Posterior cingulate gyrus (tissue), 11 donors: Measurements from ENCODE around the gene ADSL.

ENCODE experiments used
- DNase-seq, 10 donors: peaks; one replicate each; pipeline versions ENCODE4 v3.0.0 to v3.0.0-alpha.2; 2020 to 2021; ENCODE audit warnings: mixed read lengths in 3 of 10
- intact Hi-C: fragments of 100-400 bp; cut with DNase I; formaldehyde crosslinking; loops from one replicate; pipeline ENCODE4 v1.15.1; 2023

ADSL gene

DNA sequence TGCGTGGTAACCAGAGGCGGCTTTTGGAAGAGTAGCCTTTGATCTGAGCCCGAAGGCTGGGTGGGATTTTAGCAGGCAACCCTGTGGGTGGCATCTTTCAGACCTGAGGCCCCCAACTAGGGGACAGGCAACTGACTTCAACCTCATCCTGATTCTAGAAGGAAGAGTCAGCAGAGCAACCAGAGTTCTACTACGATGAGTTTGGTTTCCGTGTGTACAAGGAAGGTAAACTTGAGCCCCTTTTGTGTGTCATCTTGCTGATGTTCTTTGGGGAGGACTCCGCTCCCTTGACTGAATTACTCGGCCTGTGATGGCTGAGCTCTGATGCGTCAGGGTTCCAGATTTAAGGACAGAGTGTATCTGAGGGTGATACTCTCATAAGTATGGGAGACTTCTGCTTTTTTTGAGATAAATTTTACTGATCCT, 55.7 kb downstream of the ADSL start:
- intact Hi-C loops = no loop called here
- peak in 1 of 10 donors; percentile 40 for DNase-seq

DNA sequence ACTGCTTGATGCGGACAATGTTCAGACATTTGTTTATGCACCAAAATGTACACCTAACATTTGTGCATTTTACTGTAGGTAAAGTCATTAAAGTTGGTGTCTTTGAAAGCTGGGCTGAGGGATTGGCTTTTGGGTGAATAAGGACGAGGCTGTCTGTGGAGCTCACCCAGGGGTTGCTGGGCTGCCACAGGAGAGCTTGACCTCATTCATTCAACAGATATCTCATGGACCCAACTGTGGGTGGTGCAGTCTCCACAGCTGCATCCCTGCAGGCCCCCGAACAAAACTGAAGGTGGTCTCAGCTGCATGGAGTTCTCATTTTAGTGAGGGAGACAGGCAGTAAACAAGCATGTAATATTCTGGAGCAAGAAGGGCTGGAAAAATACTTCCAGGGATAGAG, 56.8 kb downstream of the ADSL start:
- DNase-seq = peak in 1 of 10 donors; percentile 33
- intact Hi-C loops = no loop called here

DNA sequence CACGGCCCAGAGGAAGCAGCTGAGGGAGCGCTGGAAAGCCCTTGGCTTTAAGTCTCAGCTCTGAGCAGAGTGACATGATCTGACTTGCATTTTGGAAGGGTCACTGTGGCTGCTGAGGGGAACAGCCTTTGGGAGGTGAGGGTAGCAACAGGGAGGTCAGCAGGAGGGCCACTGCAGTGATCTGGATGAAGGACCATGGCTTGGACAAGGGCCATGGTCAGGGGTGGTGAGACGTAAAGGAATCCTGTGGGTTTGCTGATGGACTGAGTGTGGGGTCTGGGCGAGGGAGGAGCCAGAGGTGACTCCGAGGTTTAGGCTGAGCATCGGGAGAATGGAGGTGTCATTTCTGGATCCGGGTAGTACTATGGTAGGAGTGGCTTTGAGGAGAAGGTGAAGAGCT, 57.4 kb downstream of the ADSL start:
- intact Hi-C loops = no loop called here
- DNase-seq = peak in 2 of 10 donors; percentile 10 to 25

DNA sequence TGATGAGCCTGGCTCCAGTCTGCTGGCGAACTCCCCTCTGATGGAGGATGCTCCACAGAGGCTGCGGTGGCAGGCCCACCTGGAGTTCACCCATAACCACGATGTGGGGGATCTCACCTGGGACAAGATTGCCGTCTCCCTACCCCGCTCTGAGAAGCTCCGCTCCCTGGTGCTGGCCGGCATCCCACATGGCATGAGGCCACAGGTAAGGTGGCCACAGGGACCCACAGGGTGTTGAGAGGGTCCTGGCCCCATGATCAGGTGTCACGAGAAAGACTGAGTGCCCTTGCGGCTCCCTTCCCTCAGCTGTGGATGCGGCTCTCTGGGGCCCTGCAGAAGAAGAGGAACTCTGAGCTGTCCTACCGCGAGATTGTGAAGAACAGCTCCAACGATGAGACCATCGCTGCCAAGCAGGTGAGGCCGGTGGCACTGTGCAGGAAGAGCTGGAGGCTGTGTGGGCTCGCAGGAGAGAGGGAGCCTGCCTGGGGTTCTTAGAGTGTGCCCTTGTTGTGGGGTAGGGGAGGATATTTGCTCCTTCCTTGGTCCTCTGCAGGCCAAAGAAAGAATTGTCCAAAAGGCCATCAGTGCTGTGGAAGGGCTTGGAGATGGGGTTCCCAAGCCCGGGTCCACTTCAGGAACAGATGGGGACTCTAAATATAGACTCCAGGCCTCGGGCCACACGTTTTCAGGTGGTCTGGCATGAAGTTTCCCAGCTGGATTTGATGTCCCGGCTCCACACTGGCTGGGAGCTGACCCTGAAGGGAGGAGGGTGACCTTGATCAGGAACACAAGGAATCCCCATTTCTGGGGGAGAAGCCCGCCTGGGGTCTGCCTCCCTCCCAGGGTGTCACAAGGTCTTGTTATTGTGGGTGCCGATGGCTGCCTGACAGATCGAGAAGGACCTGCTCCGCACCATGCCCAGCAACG, 58.2 kb downstream of the ADSL start:
- DNase-seq = peak in 2 of 10 donors; percentile 19 to 61
- intact Hi-C loops = no loop called here

DNA sequence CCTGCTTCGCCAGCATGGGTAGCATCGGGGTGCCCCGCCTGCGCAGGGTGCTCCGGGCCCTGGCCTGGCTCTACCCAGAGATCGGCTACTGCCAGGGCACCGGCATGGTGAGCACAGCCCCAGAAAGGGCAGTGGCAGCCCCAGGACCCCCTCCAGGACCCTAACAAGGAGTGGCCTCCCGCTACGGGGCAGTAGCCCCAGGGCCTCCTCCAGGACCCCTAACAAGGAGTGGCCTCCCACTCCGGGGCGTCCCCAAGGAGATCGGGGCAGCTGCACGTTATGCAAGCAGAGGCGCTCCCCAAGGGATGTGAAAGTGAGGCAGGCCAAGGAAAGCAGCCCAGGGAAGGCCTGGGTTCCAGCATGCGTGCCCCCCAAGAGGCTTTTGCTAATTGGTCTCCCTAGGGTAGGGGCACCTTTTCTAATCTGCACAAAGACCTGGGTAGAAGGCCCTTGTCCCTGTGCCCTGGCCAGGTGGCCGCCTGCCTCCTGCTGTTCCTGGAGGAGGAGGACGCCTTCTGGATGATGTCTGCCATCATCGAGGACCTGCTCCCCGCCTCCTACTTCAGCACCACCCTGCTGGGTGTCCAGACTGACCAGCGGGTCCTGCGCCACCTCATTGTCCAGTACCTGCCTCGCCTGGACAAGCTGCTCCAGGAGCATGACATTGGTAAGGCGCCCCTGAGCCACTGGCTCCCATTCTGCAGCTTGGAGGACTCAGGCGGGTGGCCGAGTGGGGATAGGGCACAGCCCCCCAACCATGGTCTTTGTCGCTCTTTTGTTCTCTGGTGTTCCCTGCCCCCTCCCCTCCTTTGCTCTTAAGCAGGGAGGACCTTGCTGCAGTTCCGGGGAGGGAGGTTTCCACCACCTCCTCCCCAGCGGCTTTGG, 59.1 kb downstream of the ADSL start:
- intact Hi-C loops = no loop called here
- peak in 3 of 10 donors; percentile 70 to 83 (median 73) for DNase-seq

DNA sequence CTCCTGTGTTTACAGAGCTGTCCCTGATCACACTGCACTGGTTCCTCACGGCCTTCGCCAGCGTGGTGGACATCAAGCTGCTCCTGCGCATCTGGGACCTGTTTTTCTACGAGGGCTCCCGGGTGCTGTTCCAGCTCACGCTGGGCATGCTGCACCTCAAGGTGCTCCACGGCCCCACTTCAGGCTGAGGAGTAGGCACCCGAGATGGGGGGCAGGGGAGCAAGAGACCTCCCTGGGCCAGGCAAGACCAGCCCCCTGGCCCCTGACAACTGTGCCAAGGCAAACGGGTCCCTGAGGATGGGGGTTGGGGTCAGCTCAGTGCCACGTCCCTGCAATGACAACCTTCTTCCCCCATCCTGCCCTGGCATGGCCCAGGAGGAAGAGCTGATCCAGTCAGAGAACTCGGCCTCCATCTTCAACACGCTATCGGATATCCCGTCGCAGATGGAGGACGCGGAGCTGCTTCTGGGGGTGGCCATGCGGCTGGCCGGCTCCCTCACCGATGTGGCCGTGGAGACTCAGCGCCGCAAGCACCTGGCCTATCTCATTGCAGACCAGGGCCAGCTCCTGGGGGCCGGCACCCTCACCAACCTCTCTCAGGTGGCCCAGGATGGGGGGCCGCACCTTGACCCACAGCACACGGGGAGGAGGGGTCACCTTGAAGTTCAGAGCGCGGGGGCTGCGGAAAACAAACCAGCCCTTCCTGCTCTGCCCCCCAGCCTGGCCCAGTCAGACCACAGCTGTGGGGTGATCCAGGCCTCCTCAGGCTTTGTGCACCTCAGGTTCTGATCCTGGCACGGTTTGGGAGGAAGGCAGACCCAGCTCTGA, 60.0 kb downstream of the ADSL start:
- intact Hi-C loops = no loop called here
- peak in 3 of 10 donors; percentile 60 to 83 (median 77) for DNase-seq

DNA sequence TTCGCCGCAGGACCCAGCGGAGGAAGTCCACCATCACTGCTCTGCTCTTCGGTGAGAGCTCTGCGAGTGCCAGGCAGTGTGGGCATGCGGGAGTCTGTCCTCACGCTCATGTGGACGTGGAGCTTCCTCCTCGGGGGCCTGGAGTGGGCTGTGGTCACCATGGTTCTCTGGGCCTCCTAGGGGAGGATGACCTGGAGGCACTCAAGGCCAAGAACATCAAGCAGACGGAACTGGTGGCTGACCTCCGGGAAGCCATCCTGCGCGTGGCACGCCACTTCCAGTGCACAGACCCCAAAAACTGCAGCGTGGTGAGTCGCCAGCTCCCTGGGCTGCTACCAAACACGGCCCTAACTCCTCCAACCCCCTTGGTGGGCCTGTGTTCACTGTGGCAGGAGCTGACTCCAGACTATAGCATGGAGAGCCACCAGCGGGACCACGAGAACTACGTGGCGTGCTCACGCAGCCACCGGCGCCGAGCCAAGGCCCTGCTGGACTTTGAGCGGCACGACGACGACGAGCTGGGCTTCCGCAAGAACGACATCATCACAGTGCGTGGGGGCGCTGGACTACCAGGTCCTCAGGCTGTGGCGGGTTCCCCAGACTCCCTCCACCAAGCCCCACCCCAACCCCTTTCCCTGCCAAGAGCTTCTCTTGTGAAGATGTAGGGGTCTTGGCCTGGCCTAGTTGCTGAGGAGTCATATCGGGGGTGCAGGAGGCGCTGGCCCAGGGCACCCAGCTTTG, 60.9 kb downstream of the ADSL start:
- intact Hi-C loops = no loop called here
- DNase-seq = peak in 2 of 10 donors; percentile 64 to 79

DNA sequence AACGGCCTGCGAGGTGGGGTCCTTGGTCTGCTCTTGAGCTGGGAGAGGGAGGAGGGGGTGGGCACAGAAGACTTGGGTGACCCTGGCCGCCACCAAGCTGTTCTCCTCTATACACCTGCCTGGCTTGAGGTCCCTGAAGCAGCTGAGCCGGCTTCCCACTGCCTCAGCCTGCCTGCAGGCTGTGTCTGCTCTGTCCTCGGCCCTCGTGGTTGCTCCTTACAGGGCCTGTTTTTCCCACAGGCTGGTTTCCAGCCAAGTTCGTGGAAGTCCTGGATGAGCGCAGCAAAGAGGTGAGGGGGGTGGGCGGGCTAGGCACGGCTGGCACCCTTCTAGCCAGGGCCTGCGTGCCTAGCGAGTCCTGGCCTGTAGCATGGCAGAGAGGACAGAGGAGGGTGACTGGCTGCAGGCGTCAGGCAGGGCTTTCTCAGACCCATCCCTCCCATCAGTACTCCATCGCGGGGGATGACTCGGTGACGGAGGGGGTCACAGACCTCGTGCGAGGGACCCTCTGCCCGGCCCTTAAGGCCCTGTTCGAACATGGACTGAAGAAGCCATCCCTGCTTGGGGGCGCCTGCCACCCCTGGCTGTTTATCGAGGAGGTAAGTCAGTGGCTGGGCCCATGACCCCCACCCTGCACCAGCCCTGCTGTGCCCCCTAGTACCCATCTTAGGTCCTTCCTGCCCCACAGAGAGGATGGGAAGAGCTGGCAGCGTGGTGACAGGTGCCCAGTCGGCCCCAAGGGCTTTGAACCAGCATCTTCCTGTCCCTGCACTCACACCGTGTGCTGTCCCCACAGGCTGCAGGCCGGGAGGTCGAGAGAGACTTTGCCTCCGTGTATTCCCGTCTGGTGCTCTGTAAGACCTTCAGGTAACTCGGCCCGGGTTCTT, 61.8 kb downstream of the ADSL start:
- intact Hi-C loops = no loop called here
- peak in 2 of 10 donors; percentile 58 to 75 for DNase-seq

DNA sequence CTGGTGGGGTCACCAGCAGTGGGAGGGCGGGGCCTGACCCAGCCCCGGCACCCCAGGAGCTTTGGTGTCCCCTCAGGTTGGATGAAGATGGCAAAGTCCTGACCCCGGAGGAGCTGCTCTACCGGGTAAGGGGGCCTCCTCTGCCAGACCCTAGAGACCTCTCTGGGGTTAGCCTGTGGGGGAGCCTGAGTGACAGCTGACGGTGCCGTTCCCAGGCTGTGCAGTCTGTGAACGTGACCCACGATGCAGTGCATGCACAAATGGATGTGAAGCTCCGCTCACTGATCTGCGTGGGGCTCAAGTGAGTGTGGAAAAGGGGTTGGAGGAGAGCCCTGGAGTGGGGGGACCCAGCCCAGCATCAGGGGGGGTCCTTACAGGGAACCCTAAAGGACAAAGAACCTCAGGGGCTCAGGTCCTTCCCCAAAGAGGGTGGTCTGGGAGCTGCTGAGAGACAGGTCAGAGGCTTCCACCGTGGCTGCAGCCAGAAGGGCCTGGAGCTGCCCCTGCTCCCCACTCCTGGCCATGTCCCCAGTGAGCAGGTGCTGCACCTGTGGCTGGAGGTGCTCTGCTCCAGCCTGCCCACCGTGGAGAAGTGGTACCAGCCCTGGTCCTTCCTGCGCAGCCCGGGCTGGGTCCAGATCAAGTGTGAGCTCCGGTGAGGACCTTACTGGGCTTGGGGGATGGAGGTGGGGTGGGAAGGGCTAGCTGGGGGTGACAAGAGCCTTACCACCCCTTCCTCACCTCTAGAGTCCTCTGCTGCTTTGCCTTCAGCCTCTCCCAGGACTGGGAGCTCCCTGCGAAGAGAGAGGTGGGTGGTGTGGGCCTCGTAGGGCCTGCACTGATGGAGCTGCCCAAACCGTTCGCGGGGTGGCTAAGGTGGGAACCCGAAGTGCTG, 62.7 kb downstream of the ADSL start:
- peak in 2 of 10 donors; percentile 26 to 76 for DNase-seq
- intact Hi-C loops = no loop called here

DNA sequence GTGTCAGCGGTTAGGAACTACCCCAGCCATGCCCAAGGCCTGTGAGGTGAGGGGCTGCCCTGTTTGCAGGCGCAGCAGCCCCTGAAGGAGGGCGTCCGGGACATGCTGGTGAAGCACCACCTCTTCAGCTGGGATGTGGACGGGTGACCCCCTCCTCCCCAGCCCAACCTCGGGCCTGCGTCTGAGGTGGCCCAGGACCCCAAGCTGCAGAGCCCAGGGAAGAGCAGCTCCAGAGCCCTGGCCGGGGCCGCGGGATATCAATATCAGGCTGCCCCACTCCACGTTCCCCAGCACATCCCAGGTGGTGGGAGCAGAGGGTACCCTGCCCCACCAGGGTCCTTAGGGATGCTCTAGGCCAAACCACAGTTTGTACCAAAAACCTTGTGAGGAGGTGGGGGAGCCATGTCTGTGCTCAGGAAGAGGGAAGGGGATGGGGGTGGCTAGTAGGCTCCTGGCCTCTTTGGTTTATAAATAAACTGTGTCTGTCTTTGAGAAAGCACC, 63.4 kb downstream of the ADSL start:
- DNase-seq = peak in 2 of 10 donors; percentile 55 to 82
- intact Hi-C loops = no loop called here

DNA sequence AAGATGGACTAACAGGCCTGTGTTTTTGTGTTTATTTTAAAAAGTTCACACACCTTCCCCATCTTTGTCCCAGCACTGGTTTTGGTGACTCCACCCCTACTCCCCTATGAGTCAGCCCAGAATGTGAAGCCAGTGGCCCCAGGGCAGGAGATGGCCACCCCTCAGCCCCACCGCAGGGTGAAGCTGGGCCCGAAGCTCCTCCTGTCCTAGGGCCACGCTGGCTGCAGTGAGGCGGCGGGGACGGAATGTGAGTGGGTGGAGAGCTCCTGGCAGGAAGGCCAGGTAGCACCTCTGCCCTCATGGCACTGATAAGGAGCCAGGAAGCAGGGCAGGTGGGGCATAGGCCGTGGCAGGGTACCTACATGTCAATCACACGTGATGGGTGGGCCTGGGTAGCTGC, 64.0 kb downstream of the ADSL start:
- peak in 2 of 10 donors; percentile 48 to 79 for DNase-seq
- intact Hi-C loops = no loop called here

DNA sequence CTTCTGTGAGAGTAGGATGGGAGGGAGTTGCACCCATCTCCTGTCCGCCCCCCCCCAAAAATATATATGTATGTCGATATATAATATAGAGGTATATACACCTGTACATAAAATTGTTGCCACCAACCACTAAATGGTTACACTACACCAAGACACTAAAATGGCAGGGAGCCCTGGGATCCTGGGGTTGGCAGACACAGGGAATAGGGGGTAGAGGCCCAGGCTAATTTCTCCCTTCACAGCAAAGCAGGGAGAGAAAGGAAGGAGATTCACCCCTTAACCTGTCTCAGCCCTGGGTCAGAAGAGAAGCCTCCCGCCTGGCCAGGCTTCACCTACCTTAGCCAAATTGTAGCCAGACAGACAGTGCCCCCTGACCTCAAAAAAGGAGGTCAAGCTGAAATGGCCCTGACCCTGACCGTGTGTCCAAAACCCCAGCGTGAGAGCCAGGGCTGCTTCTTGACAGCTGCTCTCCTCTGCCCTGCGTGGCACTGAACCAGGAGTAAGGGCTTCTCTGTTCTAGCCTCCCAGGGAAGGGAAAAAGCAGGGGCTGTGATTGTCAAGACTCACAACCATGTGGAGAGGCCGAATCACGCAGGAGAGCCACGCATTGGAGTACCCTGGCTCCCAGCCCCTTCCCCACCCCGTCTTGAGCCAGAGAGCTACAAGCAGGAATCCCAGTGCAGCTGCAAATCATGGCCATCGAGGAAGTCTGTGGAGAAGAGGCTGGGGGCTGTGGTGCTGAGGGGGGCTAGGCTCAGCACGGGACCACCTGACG, 64.6 kb downstream of the ADSL start:
- DNase-seq = peak in 2 of 10 donors; percentile 60 to 73
- intact Hi-C loops = no loop called here

DNA sequence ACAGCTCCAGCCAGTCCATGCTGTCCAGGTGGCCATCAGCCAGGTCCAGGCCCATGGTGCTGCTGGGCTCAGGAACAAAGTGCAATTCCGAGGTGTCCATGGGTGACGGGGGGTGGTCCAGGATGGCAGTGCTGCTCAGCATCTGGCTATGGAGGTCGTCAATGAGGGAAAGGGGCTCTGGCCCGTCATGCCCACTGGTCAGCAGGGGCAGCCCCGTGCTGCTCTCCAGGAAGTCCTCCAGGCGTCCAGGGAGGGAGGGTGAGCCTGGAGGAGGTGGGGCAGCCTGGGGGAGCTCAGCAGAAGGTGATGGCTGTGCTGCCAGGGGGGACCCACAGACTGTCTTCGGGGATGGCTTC, 65.2 kb downstream of the ADSL start:
- DNase-seq = peak in 2 of 10 donors; percentile 45 to 78
- intact Hi-C loops = no loop called here

DNA sequence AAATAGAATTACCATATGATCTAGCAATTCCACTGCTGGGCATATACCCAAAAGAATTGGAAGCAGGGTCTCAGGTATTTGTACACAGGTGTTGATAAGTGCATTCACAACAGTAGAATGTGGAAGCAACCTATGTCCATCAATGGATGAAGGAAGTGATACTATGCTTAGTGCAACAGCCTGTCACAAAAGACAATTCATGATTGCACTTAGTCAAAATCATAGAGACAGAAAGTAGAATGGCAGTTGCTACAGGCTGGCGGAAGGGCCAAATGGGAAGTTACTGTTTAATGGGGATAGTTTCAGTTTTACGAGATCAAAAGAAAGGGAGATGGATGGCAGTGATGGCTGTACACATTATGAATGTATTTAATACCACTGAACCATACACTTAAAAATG, 66.1 kb downstream of the ADSL start:
- intact Hi-C loops = no loop called here
- peak in 1 of 10 donors; percentile 16 for DNase-seq

DNA sequence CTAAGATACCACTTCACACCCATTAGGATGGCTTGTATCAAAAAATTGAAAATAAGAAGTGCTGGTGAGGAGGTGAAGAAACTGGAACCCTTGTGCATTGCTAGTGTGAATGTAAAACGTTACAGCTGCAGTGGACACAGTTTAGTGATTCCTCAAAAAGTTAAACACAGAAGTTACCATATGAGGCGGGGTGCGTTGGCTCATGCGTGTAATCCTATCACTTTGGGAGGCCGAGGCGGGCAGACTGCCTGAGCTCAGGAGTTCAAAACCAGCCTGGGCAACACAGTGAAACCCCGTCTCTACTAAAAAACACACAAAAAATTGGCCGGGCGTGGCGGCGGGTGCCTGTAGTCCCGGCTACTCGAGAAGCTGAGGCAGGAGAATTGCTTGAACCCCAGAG, 67.6 kb downstream of the ADSL start:
- intact Hi-C loops = no loop called here
- peak in 2 of 10 donors; percentile 62 to 70 for DNase-seq

DNA sequence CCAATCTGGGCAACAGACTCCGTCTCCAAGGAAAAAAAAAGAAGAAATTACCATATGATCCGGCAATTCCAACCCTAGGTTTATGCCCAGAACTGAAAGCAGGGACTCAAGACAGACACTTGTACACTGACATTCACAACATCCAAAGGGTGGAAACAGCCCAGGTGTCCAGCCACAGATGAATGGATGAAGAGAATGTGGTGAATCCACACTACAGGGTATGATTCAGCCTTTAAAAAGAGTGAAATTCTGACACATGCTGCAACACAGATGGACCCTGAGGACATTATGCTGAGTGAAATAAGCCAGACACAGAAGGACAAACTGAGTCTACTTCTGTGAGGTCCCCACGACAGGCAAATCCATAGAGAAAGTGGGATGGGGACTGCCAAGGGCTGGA, 68.0 kb downstream of the ADSL start:
- intact Hi-C loops = no loop called here
- no peak for DNase-seq
